Small intestine (tissue), 7 donors: ENCODE measurements around the gene ARPC2. TPM values are rescaled to one million over a fixed set of nuclear protein-coding genes. Genes with fewer than 3 reads are reported as not detected.

Experiments
- DNase-seq, 2 donors: peaks; one replicate each; pipeline versions ENCODE4 v3.0.0 to v3.0.0-alpha.2; 2013
- FAIRE-seq: peaks from 2 replicates; lab custom pipeline; 2012; peaks lifted over from hg19 to GRCh38; lab: Jason Lieb, UNC
- H3K27ac ChIP-seq, 3 donors: one replicate each; pipeline ENCODE4 v1.5.1; 2013; ENCODE audit warnings: low read length in 2 of 3, mild to moderate bottlenecking in 2 of 3, control low read depth in 1 of 3, inconsistent platforms in 1 of 3, low read depth in 1 of 3, moderate library complexity in 1 of 3
- H3K27me3 ChIP-seq, 3 donors: one replicate each; pipeline ENCODE4 v1.6.1; 2013; ENCODE audit warnings: low read length in 3 of 3, inconsistent platforms in 1 of 3; ENCODE audit not compliant: control insufficient read depth in 3 of 3, insufficient read depth in 3 of 3
- H3K36me3 ChIP-seq, 3 donors: one replicate each; pipeline ENCODE4 v1.6.1; 2013; ENCODE audit warnings: low read length in 3 of 3, inconsistent platforms in 1 of 3, low read depth in 1 of 3, mild to moderate bottlenecking in 1 of 3, moderate library complexity in 1 of 3; ENCODE audit not compliant: control insufficient read depth in 3 of 3, insufficient read depth in 2 of 3
- H3K4me1 ChIP-seq, 3 donors: one replicate each; pipeline ENCODE4 v1.6.1; 2013; ENCODE audit warnings: low read length in 2 of 3, inconsistent platforms in 1 of 3, low read depth in 1 of 3, mild to moderate bottlenecking in 1 of 3, moderate library complexity in 1 of 3; ENCODE audit not compliant: control insufficient read depth in 3 of 3, insufficient read depth in 2 of 3
- H3K4me3 ChIP-seq, 3 donors: one replicate each; pipeline ENCODE4 v1.5.1; 2013; ENCODE audit warnings: low read length in 3 of 3, control low read depth in 1 of 3, inconsistent platforms in 1 of 3, low read depth in 1 of 3, mild to moderate bottlenecking in 1 of 3, moderate library complexity in 1 of 3
- H3K9me3 ChIP-seq, 2 donors: one replicate each; pipeline ENCODE4 v1.6.1; 2013; ENCODE audit warnings: low read depth in 1 of 2, low read length in 1 of 2; ENCODE audit not compliant: control insufficient read depth in 2 of 2, insufficient read depth in 1 of 2
- WGBS, 3 donors: extraction: QIAGEN DNeasy Blood & Tissue Kit; methylation state at CpG; one replicate each; pipeline ENCODE4 v1.1.7; 2013; 5-methylcytosine and 5-hydroxymethylcytosine counted together
- polyA plus RNA-seq, 4 donors: library from polyadenylated mRNA; stranded (reverse) in 3 of 4; unstranded in 1 of 4; fragments of 200-250 nt in 3 of 4; fragments of 120-200 nt in 1 of 4; gene quantifications; one replicate each; pipeline versions ENCODE4 v1.2.1 to v1.2.3, GENCODE V29; 2013
- donor health status: healthy with polysubstance abuse.
- donor health status: control.
- donor health status: control.
- donor health status: Bipolar disorder and iron deficiency.
- donor health status: healthy.

ARPC2 gene
- polyA plus RNA-seq, 4 donors, result 242 to 300 (median 270) TPM

- WGBS, 3 donors, result 43 to 54% (median 48%) methylated on average over 5 of the region's 5 CpGs
- FAIRE-seq, result no peak
Observed at GRCh38 chr2:218293715-218294429, 76.9 kb downstream of the ARPC2 start.

DNA sequence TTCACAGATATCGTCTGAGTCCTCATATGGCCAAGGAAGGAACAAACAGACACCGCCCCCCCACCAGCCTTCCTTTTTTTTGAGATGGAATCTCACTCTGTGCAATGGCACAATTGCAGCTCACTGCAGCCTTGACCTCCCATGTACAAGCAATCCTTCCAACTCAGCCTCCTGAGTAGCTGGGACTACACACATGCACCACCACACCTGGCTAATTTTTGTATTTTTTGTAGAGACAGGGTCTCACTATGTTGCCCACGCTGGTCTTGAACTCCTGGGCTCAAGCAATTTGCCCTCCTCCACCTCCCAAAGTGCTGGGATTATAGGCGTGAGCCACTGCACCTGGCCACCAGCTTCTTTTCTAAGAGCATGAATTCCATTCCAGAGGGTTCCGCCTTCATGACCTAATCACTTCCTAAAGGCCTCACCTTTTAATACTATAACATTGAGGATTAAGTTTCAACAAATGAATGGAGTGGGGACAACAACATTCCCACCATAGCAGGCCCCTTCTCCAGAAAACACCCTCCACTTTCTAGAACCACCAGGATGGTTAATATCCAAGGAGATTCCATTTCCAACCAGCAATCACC is 77.5 kb downstream of the ARPC2 start:
- WGBS, 3 donors, result 28 to 69% (median 45%) methylated on average over 5 of the region's 5 CpGs
- no peaks in the 10 kb centered on the region for H3K9me3 ChIP-seq
- peaks cover 2 to 55% (median 17%) of the 10 kb centered on the region in 3 donors for H3K4me1 ChIP-seq
- H3K4me3 ChIP-seq, result no peak overlapping the region
- DNase-seq (peak; percentile 63 to 67), FAIRE-seq (no peak)
- no peaks in the 10 kb centered on the region for H3K27me3 ChIP-seq
- H3K36me3 ChIP-seq, result peaks cover 0 to 8% (median 0%) of the 10 kb centered on the region in 3 donors
- peak overlapping the region; percentile 84 to 95 (median 94) for H3K27ac ChIP-seq

More at GRCh38 chr2:218293715-218294429, 76.9 kb downstream of the ARPC2 start:
- H3K4me3 ChIP-seq, result no peak overlapping the region
- peaks cover 0 to 8% (median 0%) of the 10 kb centered on the region in 3 donors for H3K36me3 ChIP-seq
- peaks cover 2 to 59% (median 17%) of the 10 kb centered on the region in 3 donors for H3K4me1 ChIP-seq
- no peaks in the 10 kb centered on the region for H3K27me3 ChIP-seq
- peak overlapping the region; percentile 84 to 95 (median 94) for H3K27ac ChIP-seq
- no peaks in the 10 kb centered on the region for H3K9me3 ChIP-seq
- DNase-seq, result peak in 1 of 2 donors; percentile 37

DNA sequence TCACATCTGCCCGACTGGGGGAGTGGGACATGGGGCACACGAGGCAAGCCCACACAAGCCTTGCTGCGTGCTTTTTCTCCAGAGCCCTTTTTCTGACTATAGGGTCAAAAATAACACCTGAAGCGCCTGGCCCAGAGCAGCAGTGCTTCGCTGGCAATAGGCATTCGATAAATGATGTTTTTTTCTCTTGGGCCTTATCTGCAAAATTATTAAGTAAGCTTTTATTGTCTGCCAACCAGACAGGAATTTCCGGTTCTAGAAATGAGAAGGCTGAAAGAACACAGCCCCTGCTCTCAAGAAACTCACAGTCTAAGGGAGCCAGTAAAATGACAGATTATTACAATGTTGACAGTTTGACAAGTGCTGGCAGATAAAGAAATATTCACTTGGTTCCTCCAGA is 78.0 kb downstream of the ARPC2 start:
- Histone ChIP-seq H3K36me3 (peaks cover 0 to 8% (median 0%) of the 10 kb centered on the region in 3 donors), H3K27ac (peak overlapping the region; percentile 84 to 95 (median 94)), H3K9me3 (no peaks in the 10 kb centered on the region), H3K27me3 (no peaks in the 10 kb centered on the region), H3K4me1 (peaks cover 2 to 50% (median 15%) of the 10 kb centered on the region in 3 donors), H3K4me3 (no peak overlapping the region)
- DNase-seq, result peak; percentile 92 to 95
- FAIRE-seq, result no peak
- WGBS, 3 donors, result 16 to 57% (median 28%) methylated on average over 7 of the region's 7 CpGs

- Histone ChIP-seq H3K9me3 (no peaks in the 10 kb centered on the region), H3K27me3 (no peaks in the 10 kb centered on the region), H3K4me1 (peaks cover 2 to 41% (median 9%) of the 10 kb centered on the region in 3 donors), H3K27ac (peak overlapping the region in 1 of 3 donors; percentile 84), H3K36me3 (peaks cover 0 to 3% (median 0%) of the 10 kb centered on the region in 3 donors), H3K4me3 (no peak overlapping the region)
- no peak for FAIRE-seq
- DNase-seq, result no peak
- 77 to 89% (median 83%) methylated on average over 1 of the region's 1 CpG for WGBS, 3 donors
Observed at GRCh38 chr2:218296200-218296599, 79.2 kb downstream of the ARPC2 start.

GRCh38 chr2:218296847-218297246 is 79.9 kb downstream of the ARPC2 start:
- Histone ChIP-seq H3K4me1 (peaks cover 2 to 38% (median 8%) of the 10 kb centered on the region in 3 donors), H3K27me3 (no peaks in the 10 kb centered on the region), H3K36me3 (no peaks in the 10 kb centered on the region), H3K9me3 (no peaks in the 10 kb centered on the region), H3K4me3 (no peak overlapping the region), H3K27ac (no peak overlapping the region)
- DNase-seq (no peak), FAIRE-seq (no peak)
- 81 to 89% (median 89%) methylated on average over 7 of the region's 7 CpGs for WGBS, 3 donors

- Histone ChIP-seq H3K36me3 (no peaks in the 10 kb centered on the region), H3K4me1 (peaks cover 2 to 31% (median 8%) of the 10 kb centered on the region in 3 donors), H3K4me3 (no peak overlapping the region), H3K27me3 (no peaks in the 10 kb centered on the region), H3K27ac (no peak overlapping the region), H3K9me3 (no peaks in the 10 kb centered on the region)
- WGBS, 3 donors, result 65 to 77% (median 70%) methylated on average over 6 of the region's 6 CpGs
- FAIRE-seq (no peak), DNase-seq (no peak)
Observed at GRCh38 chr2:218298314-218298875, 81.4 kb downstream of the ARPC2 start.

DNA sequence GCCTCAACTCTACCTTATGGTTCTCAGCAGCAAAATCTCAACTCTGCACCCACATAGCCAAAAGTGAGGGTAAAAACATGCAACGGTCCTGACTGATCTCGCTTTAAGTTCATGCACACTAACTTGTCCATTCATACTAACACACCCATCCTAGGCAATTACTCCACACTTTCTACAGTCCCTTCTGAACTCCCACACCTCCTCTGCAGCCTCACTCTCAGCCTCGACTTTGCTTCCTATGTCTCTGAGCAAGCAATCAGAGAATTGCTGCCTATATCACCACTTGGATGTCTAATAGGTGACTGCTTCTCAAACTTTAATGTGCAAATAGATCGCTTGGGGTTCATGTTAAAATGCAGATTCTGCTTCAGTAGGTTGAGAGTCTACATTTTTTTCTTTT is 83.2 kb downstream of the ARPC2 start:
- FAIRE-seq (no peak), DNase-seq (no peak)
- H3K9me3 ChIP-seq, result no peaks in the 10 kb centered on the region
- 74 to 86% (median 82%) methylated on average over 4 of the region's 4 CpGs for WGBS, 3 donors
- H3K27ac ChIP-seq, result no peak overlapping the region
- peaks cover 0 to 15% (median 2%) of the 10 kb centered on the region in 3 donors for H3K4me1 ChIP-seq
- H3K27me3 ChIP-seq, result no peaks in the 10 kb centered on the region
- no peaks in the 10 kb centered on the region for H3K36me3 ChIP-seq
- H3K4me3 ChIP-seq, result no peak overlapping the region

GRCh38 chr2:218301176-218301819 is 84.3 kb downstream of the ARPC2 start:
- Histone ChIP-seq H3K4me3 (no peak overlapping the region), H3K4me1 (peaks cover 0 to 10% (median 3%) of the 10 kb centered on the region in 3 donors), H3K27me3 (no peaks in the 10 kb centered on the region), H3K9me3 (no peaks in the 10 kb centered on the region), H3K27ac (no peak overlapping the region), H3K36me3 (no peaks in the 10 kb centered on the region)
- WGBS, 3 donors, result 7 to 11% (median 9%) methylated on average over 9 of the region's 9 CpGs
- DNase-seq, result peak; percentile 91 to 93
- FAIRE-seq, result no peak
